Activated CD4-positive, alpha-beta T cell treated with anti-CD3 and anti-CD28 coated beads, Interleukin-2, amount 50 U/mL, for 16 hours (primary cell): ENCODE data around the gene TUBB6.
A peak's percentile ranks its signal among the peaks of the same experiment; 100 is the strongest.

Experiments
- DNase-seq: peaks from one replicate; pipeline ENCODE4 v3.0.0-alpha.2; 2020

The TUBB6 gene

DNA sequence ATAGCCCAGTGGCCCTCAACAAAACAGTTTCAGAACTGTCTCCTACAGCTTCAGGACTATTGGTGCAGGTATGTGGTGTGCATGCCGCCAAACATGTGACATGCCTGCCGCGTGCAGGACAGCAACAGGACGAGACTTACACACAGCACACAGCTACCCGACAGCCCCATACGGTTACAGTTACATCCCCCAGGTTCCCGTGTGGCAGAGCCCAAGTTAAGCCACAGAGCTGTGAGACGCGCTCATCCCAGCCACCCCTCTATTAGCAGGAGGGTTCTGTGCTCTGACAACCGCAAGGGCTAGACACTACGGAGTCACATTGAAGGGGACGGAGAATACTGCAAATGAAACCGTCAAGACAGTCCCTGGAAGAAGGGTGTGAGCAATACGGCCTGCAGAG, 16.4 kb upstream of the TUBB6 start:
- no peak for DNase-seq

DNA sequence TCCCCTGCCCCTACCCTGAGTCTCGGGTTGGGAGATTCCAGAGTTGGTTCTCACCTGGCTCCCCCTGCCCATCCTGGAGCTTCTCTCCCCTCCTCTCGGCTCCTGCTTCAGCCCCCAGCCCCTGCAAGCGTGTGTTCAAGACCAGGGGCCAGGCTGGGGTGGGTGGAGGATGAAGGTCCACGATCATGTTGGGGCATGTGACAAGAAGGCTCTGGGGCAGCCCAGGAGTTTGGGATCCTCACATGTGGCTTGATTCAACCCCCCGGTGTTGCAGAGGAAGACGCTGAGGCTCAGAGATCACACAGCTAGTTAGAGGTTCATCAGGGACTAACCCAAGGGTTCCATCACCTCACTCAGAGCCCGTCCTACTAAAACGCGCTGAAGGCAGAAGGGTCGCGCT, 14.2 kb upstream of the TUBB6 start:
- no peak for DNase-seq

DNA sequence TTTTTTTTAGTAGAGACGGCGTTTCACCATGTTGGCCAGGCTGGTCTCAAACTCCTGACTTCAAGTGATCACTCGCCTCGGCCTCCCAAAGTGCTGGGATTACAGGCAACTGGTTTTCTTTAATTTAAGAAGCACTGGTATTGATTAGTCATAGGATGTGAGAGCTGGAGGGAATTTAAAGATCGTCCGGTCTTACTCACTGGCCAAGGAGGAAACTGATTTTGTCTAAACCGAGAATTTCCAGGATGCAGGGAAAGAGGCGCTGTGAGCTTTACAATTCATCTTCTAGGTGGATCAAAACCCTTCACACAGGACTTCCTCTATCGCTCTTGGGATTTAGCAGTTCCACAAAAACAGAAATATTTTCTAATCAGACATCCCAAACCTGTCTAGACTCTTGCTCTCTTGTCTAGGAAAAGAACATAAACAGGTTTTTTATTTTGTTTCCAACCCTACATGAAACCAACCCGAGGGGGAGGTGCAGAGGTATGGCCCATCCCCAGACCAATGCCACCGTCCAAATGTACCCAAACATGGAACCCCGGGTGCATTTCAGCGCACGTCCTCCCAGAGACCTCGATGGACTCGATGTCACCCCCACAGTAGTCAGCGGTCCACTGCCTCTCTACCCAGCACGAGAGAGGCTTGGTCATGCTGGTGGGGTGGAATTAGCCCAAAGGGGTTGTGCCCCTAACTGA, 12.5 kb upstream of the TUBB6 start:
- DNase-seq = no peak

DNA sequence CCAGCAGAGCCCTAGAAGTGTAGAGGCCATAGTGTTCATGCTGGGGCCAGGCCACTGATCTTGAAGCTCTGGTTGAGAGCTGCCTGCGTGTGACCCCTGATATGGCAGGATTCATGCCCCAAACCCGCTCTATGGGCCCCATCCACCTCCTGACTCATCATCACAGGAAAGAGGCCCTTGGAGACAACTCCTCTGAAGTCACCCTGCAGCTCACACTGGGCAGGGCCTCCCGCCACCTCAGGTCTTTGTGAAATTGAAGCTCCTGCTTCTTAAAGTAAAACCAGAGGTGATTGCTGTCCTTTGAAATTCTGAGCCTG, 12.0 kb upstream of the TUBB6 start:
- no peak for DNase-seq

DNA sequence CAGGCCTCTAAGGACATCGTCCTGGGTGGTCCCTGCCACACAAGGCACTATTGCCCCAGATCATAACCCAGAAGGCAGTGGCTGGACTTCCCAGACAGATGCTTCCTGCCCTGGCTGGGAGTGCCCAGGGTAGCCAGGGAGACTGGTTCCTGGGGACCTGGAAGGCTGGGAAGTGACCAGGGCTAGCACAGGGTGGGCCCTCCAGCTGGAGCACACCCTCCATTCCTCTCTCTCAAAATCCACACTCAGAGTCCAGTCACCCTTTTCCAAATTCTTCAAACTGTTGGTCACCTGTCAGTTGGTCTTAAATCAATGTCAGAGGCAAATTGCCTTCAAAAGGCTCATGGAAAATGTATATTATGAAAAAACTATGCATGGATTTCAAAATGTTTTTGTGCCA, 11.6 kb upstream of the TUBB6 start:
- no peak for DNase-seq

DNA sequence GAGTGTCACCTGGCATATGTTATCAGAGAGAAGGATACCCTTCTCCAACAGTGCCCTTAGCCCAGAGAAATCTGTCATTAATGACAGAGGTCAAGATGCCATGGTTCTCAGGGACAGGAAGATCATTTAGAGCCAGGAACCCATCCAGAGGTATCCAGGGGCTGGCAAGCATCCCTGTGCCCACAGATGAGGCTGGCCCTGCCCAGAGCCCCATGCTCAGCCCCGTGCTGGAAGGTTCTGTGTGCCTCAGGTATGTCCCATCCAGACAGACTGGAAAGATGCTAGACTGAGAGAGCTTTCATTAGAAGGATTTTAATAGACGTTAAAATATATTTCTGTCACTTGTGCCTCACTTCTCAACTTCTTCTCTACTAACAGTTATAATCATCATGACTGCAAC, 8.2 kb upstream of the TUBB6 start:
- no peak for DNase-seq

DNA sequence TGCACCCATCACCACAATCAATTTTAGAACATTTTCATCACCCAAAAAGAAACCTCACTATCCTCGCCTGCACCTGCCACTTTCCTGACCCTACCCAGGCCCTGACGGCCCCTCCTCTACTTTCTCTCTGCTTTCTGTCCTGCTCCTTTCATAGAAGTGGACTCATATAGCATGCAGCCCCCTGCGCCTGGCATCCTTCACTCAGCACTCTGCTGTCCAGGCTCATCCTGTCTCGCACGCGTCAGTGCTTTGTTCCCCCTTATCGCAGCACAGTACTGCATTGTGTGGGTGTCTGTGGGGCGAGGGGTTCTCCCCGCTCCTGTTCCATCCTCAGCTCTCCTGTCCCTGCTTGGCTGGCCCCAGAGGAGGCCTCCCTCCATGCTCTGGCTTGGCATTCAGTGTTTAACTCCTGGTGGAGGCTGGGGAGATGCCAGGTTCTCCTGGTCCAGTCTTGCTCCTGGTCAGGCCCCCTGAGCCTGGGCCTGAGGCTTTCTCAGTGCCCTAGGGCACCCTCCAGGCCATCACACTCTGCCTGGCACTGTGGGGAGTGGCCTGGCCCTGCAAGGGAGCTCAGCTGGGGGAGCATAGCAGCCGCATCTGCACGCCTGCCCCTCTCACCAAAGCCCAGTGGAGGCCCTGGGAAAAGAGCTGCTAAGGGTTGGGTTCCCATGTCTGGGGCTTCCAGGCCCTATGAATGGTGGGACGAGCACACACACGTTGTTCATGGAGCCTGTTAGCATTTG, 6.6 kb upstream of the TUBB6 start:
- no peak for DNase-seq

DNA sequence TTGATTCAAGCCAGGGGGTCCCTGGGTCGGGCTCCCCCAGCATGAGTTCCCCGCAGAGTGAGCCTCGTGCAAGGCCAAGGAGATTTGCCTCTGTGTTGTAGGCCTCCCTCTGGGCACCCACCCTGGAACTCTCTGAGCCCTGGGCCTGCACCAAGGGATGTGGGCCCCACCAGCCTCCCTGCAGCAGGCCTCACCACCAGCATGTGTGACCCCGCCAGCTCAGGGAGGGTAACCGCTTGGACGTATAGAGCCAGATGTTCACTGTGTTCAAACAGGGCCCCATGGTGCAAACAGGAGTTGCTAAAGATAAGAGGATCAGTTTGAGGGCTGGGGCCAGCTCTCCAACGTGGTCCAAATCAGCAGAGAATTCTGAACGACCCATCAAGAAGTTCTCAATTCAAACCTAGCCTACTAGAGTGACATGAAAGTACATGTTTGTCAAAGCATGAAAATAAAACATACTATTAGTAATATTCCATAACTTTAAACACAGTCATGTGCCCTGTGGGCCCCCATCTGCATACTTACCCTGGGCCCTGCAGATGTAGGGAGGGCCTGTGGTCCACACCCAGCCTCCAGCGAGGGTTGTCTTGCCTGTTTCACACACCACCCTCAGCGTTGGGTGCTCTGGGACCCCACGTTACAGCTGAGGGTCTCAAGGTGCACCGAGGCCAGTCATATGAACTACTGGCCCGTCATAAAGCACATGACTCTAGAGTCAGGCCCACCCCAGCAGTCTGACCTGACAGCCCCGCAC, 5.5 kb upstream of the TUBB6 start:
- no peak for DNase-seq

DNA sequence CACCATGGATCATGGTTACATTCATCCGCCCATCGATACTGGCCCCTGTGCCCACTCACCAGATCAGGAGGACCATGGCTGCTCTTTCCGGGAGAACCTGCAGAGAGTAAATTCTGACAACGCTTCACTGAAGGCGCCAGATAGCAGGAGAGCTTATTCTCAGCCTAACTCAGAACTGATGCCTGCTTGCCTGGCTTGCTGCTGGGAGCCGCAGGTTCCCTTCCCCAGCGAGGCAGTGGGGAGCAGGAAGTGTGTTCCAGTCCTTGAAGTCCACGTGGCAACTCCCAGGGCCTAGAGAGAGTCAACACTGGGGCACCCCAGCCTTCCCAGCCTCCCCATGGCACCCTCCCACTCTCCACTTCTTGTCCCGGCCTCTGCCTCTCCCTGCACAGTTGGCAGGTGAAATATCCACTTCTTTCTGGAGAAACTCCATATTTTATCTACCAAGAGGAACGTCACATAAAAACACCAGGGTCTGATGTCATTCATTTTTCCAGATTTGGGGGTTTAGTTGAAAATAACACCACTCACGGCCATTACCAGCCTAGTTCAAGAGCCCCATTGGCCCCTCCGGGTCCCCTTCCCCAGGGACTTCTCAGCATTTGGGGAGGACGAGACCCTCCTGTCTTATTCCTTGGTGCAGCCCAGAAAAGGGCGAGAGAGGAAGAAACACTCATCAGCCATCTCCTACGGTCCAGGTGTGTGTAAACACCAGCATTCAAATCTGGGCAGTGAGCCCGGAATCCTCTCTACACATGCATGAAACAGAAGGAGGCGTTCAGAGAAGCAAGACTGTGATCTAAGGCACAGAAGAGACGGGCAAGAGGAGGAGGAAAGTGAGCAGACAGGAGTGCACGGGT, 3.5 kb upstream of the TUBB6 start:
- DNase-seq = no peak

DNA sequence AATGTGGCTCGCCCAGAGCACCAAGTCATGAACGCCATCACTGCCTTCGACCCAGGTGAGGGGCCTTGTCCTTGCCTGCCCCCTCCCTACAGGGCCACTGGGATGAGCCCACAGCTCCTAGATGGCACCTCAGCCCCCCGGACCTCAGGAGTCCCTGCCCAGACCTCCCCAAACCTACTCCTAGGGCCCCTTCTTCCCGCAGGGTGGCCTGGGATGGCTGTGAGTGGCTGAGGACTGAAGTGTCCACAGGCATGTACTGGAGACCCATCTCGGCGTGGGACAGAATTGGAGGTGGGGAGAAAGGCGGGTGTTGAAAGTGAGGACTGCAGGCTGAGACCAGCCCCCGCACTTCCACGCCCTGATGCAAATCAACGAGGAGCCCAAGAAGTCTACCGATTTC, 2.8 kb upstream of the TUBB6 start:
- DNase-seq = no peak

DNA sequence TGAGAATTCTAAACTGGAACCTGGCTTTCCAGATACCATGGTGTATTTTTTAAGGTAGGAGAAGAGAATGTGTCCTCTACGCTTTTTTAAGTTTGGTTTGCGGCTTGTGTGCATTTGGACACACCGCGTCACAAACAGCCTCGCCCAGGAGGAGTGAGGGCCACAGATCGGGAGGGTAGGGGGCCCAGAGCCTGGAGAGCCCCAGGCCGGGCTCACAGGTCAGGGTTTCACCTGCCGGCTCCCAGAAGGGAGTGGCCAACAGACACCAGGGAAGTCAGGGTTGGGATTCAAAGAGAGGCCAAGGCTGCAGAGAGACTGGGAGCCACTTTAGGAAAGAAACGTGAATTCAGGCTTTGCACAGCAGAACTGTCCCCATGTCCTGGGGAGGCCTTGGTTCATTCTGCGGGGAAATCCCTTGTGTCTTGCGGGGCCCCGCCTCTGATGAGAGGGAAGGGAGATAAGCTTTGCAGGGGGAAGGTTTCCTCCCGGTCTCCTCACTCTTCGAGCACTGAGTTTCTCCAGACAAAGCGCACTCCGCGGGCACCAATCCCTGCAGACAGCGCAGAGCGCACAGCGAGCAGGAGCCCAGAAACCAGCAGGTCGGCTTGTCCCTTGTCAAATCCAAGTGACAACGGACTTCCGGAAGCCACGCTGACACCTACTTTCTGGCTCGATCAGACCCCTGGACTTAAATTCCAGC, 2.0 kb upstream of the TUBB6 start:
- DNase-seq = no peak

DNA sequence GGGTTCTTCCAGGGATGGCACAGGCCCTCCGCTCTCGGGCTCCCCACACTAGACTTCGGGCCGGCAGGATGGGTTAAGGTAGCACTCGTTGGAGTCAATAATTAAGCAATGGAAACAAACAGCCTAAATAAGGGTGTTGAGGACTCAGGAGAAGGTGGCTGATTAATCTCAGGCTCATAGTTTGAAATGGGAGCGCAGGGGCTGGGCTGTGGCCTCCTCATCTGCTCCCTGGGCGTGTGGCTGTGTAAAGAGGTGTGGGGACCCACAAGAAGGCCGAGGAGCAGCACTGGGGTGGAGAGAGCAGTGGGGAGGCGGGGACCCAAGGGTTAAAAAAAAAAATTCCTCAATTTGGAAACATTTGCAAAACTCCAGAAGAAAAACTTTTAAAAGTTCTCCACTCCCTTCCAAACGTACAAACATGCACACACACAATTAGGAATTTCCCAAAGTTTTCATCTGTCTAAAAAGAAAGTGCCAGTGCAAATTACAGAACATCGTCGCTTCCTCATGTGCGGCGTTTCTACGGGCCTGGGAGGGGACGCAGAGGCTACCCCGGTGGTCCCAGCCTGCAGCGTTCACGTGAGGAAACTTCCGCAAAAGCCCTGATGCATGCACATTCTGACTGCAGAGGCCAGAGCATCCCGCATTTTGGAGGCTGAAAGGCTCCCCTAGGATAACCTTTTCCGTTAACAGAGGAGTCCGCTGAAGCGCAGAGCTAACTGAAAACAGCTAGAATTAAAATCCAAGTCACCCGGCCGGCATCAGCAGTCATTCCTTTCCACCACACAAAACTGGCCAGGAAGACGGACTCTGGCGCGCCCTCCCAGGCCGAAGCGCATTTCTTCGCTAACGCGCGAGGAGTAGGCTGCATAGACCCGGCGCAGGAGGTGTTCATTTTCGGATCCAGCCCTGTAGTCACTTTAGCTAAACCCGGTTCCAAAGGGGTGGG, 1.0 kb upstream of the TUBB6 start:
- DNase-seq = no peak

DNA sequence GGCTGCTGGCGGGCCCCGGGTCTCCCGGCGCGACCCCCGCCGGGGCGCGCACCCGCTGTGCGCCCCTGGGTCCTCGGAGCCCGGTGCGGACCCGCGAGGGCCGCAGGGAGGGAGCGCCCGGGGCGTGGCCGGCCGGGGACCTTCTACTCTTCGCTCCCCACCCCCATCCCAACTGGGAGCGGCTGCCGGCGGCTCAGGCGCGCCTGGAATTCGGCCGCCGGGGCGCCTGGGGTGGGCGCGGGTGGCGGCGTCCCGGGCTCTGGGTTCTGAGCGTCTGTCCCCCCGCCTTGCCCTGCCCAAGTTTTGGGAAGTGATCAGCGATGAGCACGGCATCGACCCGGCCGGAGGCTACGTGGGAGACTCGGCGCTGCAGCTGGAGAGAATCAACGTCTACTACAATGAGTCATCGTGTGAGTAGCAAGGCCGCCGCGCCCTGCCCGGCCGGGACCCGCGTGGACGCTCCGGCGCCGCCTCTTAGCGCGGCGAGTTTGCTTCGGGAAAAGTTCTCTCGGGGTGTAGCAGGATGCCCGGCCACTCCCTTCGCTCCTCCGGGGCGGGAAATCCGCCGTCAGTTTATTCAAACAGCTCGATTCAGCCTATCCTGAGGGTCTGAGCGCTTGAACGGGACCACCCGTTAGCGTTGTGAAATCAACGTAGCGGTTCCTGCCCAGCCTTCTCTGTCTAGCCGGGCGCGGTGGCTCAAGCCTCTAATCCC, 502 bp downstream of the TUBB6 start:
- DNase-seq = peak; percentile 32

DNA sequence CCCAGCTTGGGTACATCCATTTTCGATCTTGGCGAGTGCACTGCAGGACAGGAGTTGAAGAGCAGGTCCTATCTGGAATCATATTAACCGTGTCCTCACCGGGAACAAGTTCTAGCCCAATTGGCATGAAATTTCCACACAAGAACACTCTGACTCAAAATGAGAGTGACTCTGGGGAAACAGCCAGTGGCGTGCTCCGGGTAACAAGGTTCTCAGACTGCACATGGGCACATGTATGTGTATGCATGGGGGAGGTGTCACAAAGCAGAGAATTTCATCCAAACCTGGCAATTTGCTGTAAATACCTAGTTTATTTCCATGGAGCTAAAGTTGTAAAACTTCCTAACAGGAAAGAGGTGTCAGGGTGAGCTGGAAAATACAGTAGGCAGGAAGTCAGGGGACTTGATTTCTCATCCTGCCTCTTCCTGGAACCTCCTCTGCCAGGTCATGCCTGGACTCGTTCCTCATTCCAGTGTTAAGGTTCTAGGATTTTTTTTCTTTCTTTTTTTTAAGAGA, 1.7 kb downstream of the TUBB6 start:
- peak; percentile 24 for DNase-seq

DNA sequence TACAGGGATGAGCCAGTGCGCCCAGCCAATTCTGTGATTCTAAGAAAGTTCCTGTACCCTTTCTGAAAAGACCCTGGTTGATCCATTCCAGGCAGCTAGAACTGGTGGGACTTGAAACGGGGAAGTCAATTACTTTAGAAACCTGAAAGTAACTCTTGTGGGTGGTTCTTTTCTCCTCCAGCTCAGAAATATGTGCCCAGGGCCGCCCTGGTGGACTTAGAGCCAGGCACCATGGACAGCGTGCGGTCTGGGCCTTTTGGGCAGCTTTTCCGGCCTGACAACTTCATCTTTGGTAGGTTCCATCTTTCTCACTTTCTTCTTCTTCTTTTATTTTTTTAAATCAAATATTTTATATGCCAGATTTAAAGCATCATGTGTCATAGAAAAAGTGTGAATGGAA, 2.7 kb downstream of the TUBB6 start:
- no peak for DNase-seq

DNA sequence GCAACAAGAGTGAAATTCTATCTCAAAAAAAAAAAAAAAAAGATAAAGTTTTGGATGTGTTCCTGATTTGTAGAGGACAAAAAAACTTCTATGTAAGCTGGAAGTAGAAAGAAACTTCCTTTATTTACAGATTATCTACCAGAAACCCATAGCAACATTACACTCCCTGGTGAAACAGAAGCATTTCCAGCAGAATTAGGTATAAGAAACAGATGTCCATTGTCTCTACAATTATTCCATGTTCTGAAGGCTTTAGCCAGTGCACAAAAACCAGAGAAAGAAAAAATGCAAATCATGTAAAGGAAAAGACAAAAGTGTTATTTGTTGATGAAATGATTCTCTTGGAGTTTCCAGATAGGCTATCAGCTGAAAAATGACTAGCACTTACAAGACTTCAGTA, 4.9 kb downstream of the TUBB6 start:
- DNase-seq = no peak

DNA sequence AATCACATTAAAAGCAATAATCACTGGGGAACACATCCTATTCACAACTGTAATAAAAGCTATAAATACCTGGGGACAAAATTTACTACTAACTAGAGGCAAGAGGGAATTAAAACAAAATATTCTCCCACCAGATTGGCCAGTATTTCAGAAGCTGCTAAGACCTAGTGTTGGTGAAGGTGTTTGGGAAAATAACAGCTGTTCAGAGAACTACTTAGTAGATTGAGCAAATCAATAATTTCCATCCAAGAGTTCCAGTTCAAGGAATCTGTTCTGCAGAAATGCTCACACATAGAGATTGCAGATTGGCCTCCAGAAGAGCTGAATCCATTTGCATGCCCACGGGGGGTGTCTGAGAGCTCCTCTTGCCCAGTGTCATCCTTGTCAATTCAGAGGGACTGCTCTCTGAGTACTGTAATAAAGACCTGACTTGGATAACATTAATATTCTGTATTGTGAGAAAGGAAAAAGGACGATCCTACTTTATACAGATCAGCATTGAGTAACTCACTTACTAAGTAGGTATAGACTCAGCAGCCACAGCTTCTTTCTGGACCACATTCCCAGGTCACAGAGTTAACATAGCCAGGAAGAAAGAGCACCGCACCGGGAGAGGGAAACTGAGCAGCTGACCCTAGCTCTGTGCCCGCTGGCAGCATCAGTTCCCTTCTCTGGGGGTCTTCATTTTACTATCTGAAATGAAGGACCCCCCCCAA, 5.6 kb downstream of the TUBB6 start:
- no peak for DNase-seq

DNA sequence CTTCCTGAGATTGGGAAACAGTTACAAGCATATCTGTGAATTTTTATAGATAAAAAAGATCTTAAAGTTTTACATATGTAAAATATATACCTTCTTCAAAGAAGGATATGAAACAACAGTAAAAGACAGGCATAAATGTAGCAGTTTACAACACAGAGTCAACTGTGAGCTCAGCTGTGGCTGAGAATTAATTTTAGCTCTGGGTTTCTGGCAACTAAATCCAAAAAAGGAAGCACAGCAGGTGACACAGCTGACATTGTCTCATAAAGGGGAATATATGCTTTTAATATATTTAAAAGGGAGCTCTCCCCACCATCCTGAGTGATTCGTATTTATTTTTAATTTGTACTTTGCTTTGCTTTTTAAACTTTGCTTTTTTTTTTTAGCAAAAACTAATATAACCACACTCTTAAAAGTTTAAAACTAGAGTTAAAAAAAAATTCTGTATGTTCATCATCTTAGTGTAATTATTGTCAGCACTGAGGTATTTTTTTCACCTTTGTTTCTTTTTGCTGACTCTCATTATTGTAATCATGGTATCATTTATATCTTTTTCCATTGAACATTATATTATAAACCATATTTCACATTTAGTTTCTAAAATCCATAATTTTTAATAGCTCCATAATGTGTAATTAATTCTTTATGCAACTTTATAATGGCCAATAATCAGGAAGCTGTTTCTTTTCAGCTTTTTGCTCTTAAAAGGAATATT, 6.7 kb downstream of the TUBB6 start:
- no peak for DNase-seq

DNA sequence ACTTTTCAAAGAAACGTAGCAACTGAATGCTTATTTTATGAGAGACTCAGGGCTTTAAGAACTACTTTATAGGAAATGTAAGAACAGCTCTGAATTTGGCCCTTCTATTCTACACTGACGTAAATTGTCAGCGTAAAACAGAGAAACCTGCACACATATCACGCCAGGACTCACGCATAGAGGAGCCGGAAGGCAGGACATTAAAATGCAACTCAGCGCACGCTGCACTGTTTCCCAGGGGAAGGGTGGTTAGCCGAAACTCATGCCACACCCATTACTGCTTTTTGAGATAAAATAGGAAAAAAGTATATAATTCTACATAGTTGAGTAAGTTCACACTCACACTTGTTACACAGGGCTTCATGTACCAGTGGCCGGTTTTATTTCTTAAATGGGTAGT, 7.4 kb downstream of the TUBB6 start:
- DNase-seq = no peak
